Left kidney (tissue), 2 donors: ENCODE results near the gene ASAP2. TPM values are rescaled to one million over a fixed set of nuclear protein-coding genes. Genes with fewer than 3 reads are reported as not detected.
A peak's percentile ranks its signal among the peaks of the same experiment; 100 is the strongest.

Source experiments
- DNase-seq: peaks from one replicate; pipeline ENCODE4 v3.0.0-alpha.2; 2013
- polyA plus RNA-seq: library from polyadenylated mRNA; unstranded; fragments of 120-200 nt; gene quantifications from one replicate; pipeline ENCODE4 v1.2.1, GENCODE V29; 2013; ENCODE audit not compliant: insufficient read length

The ASAP2 gene
- polyA plus RNA-seq, 1 donor = 66.1 TPM

GRCh38 chr2:9319338-9319715 lies 112.7 kb downstream of the ASAP2 start:
- no peak for DNase-seq

GRCh38 chr2:9322576-9322975 lies 116.0 kb downstream of the ASAP2 start:
- no peak for DNase-seq

GRCh38 chr2:9325428-9325827 lies 118.8 kb downstream of the ASAP2 start:
- DNase-seq = no peak

DNA sequence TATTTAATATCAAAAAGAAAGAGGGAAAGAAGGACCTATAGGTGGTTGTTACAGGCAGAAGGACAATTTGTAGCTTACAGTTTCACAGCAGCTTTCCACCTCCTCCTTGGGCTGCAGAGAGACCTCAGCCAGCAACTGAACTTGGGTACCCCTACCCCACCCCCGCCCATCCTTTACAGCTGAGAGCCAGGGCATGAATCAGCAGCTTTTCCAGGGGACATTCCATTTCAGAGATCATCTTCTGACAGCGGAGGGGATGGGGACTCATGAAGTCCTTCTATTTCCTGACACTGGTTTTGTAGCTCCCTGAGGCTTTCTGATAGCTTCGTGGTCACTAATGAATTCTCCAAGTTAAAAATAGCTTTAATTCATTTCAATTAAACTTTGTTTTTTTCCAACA lies 120.4 kb downstream of the ASAP2 start:
- no peak for DNase-seq

GRCh38 chr2:9327873-9328352 lies 121.3 kb downstream of the ASAP2 start:
- no peak for DNase-seq

- DNase-seq = no peak
These were observed 122.3 kb downstream of the ASAP2 start for GRCh38 chr2:9328931-9329330.

- no peak for DNase-seq
These were observed 122.9 kb downstream of the ASAP2 start for GRCh38 chr2:9329497-9329896.

GRCh38 chr2:9330612-9331270 lies 124.1 kb downstream of the ASAP2 start:
- no peak for DNase-seq

DNA sequence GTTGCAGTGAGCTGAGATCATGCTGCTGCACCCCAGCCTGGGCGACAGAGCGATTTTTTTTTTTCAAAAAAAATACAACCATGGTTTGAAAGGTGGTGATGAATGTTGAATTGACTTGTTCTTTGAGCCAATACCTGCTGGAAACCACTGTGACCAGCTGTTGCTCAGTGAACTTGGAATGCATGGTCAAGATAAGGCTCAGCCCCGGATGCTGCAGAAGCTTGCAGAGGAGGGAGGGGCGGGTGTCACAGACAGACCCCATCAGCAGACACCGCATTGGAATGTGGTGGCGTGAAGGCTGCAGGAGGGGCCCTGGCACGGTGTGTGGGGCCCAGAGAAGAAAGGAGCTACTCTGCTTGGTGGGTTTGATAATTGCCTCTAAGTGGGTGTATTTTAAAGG lies 125.1 kb downstream of the ASAP2 start:
- no peak for DNase-seq

DNA sequence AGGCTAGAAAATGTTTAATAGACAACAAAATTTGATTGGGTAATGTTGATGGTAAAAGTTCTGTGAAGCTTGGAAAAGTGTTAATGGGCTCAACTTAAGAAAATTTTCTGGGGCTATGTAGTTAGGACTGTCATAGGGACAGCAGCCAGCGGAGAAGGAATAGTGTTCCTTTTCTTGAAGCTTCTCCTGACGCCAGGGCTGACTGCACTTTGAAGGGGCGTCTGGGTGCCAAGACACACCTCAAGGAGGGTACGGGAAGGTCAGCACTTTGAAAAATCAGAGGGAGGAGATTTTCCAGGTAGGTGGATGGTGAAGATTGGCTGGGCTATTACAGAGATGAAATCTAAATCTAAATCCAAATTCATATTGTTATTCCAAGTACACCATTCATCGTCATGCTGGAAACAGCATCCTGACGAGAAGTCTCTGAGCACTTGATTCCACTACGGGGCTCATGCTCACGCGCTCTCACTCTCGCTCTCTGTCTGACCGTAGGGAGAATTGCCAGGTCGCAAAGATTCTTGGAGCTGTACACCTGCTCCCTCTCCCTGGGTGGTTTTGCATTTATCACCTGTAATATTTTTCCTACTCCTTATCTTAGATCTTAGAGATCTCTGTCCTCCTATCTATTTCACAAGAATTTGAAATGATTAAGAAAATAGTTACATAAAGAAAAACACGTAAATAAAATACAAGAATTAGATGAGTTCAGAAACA lies 125.7 kb downstream of the ASAP2 start:
- DNase-seq = no peak

GRCh38 chr2:9332853-9333245 lies 126.2 kb downstream of the ASAP2 start:
- DNase-seq = no peak

GRCh38 chr2:9333591-9334171 lies 127.1 kb downstream of the ASAP2 start:
- DNase-seq = peak; percentile 72

DNA sequence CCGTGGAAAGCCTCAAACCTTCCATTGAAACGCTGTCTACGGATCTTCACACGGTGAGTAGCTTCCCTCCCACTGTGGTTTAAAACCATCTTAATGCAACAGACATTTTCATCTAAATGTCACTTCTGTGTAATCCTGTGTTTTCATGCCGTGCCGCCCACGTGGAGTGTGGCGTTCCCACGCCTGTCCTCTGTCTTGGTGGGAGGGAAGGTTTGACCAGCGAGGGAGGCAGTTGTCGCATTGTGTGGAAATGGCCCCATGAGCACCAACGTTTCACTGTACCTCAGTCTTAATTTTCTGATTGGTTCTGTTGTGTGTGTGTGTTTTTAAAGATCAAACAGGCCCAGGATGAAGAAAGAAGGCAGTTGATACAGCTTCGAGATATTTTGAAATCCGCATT lies 128.1 kb downstream of the ASAP2 start:
- DNase-seq = no peak

DNA sequence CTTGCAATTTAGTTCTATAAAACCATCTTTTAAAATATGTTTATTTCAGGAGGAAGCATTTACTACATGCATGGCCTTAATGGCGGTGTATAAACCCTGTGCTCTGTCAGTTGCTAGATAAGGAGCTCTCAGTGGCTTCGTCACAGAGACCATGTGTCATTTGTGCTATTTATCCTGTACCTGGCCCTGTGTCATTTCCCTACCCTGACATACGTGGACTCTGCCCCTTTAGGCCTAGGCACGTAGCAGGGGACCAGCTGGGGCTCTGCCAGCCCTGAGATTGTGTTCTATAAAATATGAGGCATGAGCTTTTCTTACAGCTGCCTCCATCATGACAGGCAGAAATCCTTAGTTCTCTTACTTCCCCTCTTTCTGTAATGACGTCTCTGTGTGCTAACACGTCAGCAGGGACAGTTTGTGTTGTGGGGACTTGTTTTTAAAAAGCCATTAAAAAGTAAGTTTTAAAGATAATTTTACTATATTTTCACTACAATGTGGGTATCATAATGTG lies 128.8 kb downstream of the ASAP2 start:
- no peak for DNase-seq

DNA sequence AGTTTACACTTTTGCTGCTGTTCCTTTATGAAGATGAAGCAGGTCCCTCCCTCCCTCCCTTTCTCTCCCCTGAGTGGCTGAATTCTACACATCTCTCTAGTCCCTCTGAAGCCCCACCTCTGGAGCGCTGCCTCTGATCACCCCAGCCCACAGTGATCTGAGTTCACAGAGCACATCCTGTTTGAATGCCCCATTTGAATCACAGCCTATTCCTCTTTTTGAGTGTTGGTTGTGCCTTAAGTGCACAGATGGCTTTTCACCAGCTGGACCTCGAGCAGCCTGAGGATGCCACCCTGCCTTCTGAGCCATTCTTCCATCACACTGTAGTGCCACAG lies 129.6 kb downstream of the ASAP2 start:
- no peak for DNase-seq

- peak; percentile 88 for DNase-seq
These were observed 130.1 kb downstream of the ASAP2 start for GRCh38 chr2:9336576-9337314.

DNA sequence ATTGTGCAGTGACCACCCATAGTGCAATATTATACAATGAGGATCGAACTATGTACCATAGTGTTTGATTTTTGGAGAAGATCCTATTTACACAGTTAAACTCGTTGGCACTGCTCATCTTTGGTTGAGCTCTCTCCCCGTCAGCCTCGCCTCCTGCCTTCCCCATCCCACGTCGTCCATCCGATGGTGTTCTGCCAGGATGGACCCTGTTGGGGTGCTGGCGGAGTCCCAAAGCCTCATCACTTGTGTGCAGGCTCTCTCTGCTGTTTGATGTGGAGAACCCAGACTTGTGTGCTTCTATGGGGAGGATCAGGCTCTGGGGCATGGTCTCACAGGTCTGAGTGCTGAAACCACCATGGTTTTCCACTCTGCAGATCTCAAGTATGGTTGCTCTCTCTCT lies 131.3 kb downstream of the ASAP2 start:
- DNase-seq = no peak

DNA sequence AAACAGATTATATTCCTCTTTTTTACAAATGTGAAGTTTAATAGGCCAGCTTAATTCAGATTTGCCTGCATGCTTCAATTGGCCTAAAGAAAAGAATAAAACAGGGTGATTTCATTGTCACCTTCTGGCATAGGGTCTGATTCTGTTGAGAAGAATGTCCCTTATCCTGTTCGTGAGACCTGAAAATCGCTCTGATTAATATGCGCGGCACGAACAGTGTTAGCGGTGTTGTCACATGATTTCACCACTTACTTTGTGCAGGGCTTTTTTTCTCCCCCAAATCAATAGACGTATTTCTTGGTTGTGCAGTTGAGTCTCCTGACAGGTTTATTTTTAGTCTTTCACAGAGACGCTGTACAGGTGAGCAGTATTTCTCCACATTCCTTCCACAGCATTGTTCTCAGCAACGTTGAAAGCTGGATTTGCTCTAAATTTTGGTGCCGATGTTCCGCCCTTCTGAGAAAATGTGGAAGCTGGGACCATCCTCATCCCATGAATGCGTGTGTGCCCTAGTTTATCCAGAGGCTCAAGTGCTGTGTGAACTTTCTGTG lies 134.8 kb downstream of the ASAP2 start:
- DNase-seq = no peak

GRCh38 chr2:9342659-9343058 lies 136.0 kb downstream of the ASAP2 start:
- DNase-seq = no peak

GRCh38 chr2:9343524-9343923 lies 136.9 kb downstream of the ASAP2 start:
- DNase-seq = no peak

GRCh38 chr2:9344434-9344833 lies 137.8 kb downstream of the ASAP2 start:
- no peak for DNase-seq

GRCh38 chr2:9345343-9345742 lies 138.7 kb downstream of the ASAP2 start:
- DNase-seq = no peak
